NCI-H2196 treated with DMSO at 0.1 percent for 48 hours (cell line): Measurements from ENCODE around the gene MYBPHL.

Experiments
- DNase-seq: peaks from one replicate; lab custom pipeline; 2025; ENCODE audit not compliant: unreplicated experiment; lab: John Stamatoyannopoulos, UW

MYBPHL gene

DNA sequence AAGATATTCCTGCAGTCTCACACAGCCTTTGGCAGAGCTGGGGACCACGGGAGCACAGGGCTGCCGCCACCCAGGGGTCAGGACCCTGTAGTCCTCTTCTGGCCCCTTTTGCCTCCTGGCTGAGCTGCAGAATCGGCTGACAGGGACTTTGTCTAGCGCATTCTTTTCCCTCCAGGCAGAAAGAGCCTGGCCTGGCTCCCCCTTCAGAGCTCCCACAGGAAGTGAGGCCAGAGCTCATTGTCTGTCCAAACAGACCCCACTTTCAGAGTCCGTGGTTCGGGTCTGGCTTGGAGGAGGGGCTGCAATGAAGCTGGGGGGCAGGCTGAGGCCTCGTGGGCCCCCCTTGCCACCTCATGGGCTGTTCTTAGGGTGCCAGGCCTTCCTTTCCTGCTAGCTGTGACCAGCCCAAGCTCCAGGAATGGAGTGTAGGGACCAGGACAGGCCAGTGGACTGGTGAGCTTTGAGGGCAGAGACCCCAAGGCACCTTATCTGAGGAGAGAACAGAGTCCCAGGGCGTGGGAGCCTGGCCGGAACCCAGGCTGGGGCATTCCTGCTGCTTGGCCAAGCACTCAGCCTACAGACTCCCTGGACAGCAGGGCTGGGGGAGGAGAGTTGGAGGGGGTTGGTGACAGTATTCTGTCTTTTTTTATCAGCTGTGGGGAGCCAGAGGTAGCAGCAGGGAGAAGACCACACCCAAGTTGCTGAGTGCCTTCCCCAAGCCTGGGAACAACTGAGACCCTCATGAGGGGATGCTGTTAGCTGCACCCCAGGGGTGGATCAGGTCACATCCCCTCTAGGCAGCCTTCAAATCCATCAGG, 52.8 kb downstream of the MYBPHL start:
- DNase-seq = no peak

GRCh38 chr1:109252893-109253802, 53.7 kb downstream of the MYBPHL start:
- no peak for DNase-seq

GRCh38 chr1:109252167-109252892, 54.5 kb downstream of the MYBPHL start:
- DNase-seq = no peak

DNA sequence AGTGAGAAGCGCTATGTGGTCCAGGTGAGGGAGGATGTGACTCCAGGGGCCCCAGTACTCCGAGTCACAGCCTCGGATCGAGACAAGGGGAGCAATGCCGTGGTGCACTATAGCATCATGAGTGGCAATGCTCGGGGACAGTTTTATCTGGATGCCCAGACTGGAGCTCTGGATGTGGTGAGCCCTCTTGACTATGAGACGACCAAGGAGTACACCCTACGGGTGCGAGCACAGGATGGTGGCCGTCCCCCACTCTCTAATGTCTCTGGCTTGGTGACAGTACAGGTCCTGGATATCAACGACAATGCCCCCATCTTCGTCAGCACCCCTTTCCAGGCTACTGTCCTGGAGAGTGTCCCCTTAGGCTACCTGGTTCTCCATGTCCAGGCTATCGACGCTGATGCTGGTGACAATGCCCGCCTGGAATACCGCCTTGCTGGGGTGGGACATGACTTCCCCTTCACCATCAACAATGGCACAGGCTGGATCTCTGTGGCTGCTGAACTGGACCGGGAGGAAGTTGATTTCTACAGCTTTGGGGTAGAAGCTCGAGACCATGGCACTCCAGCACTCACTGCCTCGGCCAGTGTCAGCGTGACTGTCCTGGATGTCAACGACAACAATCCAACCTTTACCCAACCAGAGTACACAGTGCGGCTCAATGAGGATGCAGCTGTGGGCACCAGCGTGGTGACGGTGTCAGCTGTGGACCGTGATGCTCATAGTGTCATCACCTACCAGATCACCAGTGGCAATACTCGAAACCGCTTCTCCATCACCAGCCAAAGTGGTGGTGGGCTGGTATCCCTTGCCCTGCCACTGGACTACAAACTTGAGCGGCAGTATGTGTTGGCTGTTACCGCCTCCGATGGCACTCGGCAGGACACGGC, 55.3 kb downstream of the MYBPHL start:
- DNase-seq = no peak

DNA sequence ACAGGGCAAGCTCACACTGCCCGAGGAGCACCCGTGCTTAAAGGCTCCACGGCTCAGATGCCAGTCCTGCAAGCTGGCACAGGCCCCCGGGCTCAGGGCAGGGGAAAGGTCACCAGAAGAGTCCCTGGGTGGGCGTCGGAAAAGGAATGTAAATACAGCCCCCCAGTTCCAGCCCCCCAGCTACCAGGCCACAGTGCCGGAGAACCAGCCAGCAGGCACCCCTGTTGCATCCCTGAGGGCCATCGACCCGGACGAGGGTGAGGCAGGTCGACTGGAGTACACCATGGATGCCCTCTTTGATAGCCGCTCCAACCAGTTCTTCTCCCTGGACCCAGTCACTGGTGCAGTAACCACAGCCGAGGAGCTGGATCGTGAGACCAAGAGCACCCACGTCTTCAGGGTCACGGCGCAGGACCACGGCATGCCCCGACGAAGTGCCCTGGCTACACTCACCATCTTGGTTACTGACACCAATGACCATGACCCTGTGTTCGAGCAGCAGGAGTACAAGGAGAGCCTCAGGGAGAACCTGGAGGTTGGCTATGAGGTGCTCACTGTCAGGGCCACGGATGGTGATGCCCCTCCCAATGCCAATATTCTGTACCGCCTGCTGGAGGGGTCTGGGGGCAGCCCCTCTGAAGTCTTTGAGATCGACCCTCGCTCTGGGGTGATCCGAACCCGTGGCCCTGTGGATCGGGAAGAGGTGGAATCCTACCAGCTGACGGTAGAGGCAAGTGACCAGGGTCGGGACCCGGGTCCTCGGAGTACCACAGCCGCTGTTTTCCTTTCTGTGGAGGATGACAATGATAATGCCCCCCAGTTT, 56.1 kb downstream of the MYBPHL start:
- DNase-seq = no peak

DNA sequence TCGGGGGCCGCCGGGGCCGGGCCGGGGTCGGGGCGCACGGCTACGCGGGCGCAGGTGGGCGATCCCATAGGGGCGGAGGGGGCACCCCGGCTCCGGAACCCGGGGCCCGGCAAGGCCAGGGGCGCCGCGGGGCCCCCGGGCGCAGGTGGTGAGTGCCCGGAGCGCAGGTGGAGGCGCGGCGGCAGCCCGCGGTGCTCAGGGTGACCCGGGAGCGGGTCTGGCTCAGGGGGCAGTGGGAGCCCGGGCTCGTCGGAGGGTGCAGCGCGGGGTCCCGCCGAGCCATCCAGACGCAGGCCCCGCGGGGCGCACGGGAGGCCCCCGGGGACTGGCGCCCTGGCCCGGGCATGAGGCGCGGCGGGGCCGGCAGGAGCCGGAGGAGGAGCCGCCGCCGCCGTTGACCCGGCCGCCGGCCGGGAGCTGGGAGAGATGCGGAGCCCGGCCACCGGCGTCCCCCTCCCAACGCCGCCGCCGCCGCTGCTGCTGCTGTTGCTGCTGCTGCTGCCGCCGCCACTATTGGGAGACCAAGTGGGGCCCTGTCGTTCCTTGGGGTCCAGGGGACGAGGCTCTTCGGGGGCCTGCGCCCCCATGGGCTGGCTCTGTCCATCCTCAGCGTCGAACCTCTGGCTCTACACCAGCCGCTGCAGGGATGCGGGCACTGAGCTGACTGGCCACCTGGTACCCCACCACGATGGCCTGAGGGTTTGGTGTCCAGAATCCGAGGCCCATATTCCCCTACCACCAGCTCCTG, 57.0 kb downstream of the MYBPHL start:
- DNase-seq = no peak

- peak; percentile 35 for DNase-seq
Observed at GRCh38 chr1:109248797-109249629, 57.8 kb downstream of the MYBPHL start, which contains the start of gene CELSR2. Gene CELSR2, plus strand, starts transcription at chr1:109249539. Its CDS starts 541 bp downstream, at chr1:109250080.

GRCh38 chr1:109248444-109248796, 58.4 kb downstream of the MYBPHL start:
- DNase-seq = no peak

DNA sequence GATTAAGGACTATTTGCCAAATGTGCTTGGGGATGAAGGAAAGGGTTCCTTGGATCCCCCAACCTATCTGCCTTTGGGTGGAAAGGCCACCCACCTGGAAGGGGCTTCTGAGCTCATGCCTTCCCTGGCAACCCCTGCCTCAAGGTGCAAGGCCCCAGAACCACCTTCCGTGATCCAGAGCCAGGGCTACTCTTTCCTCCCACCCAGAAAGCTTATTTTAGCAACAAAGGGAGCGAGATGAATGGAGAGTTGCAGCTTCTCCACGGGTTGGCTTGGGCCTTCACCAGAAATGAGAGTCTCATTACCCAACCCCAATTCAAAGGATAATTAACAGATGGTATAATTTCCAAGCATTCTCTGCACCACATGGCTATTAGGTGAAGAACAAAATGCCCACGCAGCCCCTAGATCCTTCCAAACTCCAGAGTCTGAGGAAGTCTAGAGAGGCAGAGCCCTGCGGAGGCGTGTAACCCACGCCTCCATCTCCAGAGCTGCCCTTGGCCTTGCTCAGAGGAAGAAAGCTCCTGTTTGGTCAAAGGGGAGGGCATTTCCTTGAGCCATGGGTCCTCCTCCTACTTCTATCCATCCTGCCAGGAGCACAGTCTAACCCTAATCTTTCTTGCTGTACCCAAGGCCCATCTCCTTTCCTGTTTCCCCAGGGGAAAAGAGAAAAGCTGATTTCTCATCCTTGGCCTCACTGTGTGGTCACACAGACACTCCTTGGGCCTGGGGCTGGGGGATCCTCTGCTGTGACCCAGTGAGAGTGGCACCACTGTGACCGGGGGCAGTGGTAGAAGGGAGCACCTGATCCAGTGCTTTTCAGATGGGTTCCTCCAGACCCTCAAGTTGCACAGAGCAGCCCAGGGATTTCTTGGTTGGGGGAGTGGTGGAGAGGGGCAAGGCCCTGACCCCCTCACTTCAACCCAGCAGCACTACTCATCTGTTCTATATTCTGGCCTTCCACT, 59.1 kb downstream of the MYBPHL start:
- DNase-seq = no peak

DNA sequence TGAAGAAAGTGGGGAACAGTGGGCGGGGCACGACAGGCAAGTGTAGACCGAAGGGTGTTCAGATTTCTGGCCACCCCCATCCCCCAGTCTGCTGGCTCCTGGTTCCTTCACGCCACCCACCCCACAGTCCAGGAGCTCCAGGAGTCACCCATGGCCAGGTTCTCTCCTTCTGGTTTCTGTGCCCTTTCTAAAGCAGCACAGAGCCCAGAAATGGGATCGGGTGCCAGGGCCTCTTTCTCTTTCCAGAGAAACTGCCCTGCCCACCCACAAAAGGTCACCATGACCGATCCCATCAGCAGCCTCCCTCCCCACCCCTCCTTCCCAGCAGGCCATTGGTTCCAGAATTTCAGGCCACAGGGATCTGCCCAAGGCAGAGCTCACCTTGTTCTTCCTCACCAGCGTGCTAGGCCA, 60.7 kb downstream of the MYBPHL start:
- DNase-seq = no peak

DNA sequence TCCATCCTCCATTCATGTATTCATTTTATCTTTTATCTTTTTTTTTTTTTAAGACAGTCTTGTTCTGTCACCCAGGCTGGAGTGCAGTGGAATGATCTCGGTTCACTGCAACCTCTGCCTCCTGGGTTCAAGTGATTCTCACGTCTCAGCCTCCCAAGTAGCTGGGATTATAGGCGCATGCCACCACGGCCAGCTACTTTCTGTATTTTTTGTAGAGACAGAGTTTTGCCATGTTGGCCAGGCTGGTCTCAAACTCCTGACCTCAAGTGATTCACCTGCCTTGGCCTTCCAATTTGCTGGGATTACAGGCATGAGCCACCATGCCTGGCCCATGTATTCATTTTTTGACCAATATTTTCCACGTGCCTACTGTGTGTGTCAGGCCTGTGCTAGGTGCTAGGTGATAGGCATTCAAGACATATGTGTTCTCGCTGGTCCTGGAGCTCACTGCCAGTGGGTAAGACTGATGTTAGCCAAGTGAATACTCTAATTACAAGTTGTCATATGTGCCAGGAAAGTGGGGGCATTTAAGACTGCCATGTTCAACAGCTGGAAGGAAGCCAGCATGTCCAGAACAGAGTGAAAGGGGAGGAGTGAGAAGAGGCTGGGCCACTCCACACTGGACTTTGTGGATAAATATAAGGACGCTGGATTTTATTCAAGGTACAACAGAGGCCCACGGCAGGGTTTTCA, 62.8 kb downstream of the MYBPHL start:
- DNase-seq = no peak

DNA sequence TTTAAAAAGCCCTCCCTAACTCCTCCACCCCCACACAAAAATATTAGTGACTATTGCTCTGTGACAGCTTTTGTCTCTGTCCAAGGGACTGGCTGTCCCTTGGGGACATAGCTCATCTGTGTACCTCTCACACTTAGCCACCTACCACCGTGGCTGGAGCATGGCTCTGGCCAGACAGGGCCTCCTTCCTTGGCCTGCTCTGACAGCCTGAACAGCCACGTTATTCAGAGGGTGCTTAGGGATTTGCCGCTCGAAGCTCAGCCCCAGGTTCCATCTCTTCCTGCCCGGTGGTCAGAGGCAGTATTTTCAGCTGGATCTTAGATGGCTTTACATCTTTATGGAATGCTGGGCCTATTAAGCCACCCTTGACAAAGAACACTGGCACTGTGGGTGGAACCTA, 63.6 kb downstream of the MYBPHL start:
- no peak for DNase-seq

DNA sequence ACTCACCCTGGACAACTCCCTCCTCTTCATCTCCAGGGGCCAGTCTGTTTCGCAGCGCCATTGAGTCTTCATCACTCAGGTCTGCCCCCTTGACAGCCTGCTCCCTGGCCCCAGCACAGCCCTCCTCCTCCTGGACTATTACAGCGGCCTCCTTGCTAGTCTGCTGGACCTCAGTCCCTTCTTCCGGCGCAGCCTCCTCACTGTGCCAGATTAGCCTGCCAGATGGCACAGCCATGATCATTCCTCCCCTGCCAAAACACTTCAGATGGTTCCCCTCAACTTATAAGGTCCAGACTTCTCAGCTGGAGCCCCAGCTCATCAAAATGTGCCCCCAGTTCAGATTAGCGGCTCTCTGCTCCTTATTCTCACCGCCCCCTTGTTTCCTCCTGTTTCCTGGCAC, 64.4 kb downstream of the MYBPHL start:
- no peak for DNase-seq
